ENCODE results near the gene VPS18.

- no peak for TF ChIP-seq GATA2 (IDR thresholded peaks at IDR 0.05; ENCODE audit: low read depth, low read length)
- TF ChIP-seq GATA3 (IDR thresholded peaks at IDR 0.05; ENCODE audit: low read depth, low read length): no peak
Observed at GRCh38 chr15:40927873-40928806, 33.9 kb downstream of the VPS18 start.

Measured in SH-SY5Y (cell line).